Epithelial cell of esophagus (primary cell): ENCODE results near the gene NAA25.
"Not testable (repeated sequence)": the region's sequence is repeated elsewhere in the genome, so short reads cannot be mapped to it uniquely, and the experiment has no call there.

Experiments used
- DNase-seq: peaks from one replicate; pipeline ENCODE4 v3.0.0; 2010; ENCODE audit warnings: low read depth
- H3K4me3 ChIP-seq: 2 replicates; pipeline ENCODE4 v1.5.1; 2011; ENCODE audit warnings: mild to moderate bottlenecking, low read length, control low read depth
- CTCF ChIP-seq: IDR thresholded peaks from 2 replicates; pipeline ENCODE4 v1.5.1; 2011; ENCODE audit warnings: low read depth, mild to moderate bottlenecking, low read length, control low read depth, inconsistent platforms; ENCODE audit not compliant: insufficient read depth; ENCODE audit errors: missing control alignments

Gene NAA25

GRCh38 chr12:112116232-112117060 is 7.9 kb upstream of the NAA25 start:
- peak; percentile 62 for DNase-seq
- H3K4me3 ChIP-seq, result no peak overlapping the region
- no peak for TF ChIP-seq CTCF

- H3K4me3 ChIP-seq, result no peak overlapping the region
- no peak for DNase-seq
- no peak for TF ChIP-seq CTCF
These were observed 6.9 kb upstream of the NAA25 start for GRCh38 chr12:112115259-112116045.

- peak; percentile 51 for TF ChIP-seq CTCF
- peak; percentile 95 for DNase-seq
- no peak overlapping the region for H3K4me3 ChIP-seq
These were observed 4.0 kb upstream of the NAA25 start for GRCh38 chr12:112112409-112113133.

- no peak for TF ChIP-seq CTCF
- H3K4me3 ChIP-seq, result no peak overlapping the region
- no peak for DNase-seq
These were observed 3.3 kb upstream of the NAA25 start for GRCh38 chr12:112111931-112112330.

GRCh38 chr12:112110787-112111662 is 2.4 kb upstream of the NAA25 start:
- not testable (repeated sequence) for DNase-seq

GRCh38 chr12:112107306-112108201 is 1.0 kb downstream of the NAA25 start:
- H3K4me3 ChIP-seq, result peak overlapping the region; percentile 96
- TF ChIP-seq CTCF, result no peak
- peak; percentile 42 for DNase-seq

More at GRCh38 chr12:112110787-112111662, 2.4 kb upstream of the NAA25 start:
- H3K4me3 ChIP-seq, result not testable (repeated sequence)
